Right hindlimb (tissue), 1 donor: Measurements from ENCODE around the gene PLEKHN1.
"Not testable (repeated sequence)": the region's sequence is repeated elsewhere in the genome, so short reads cannot be mapped to it uniquely, and the experiment has no call there.

ENCODE experiments used
- DNase-seq: peaks from one replicate; pipeline ENCODE4 v3.0.0-alpha.2; 2018

Gene PLEKHN1

GRCh38 chr1:995665-996633, 29.7 kb downstream of the PLEKHN1 start:
- no peak for DNase-seq

GRCh38 chr1:996851-997712, 30.8 kb downstream of the PLEKHN1 start:
- DNase-seq = peak; percentile 31

GRCh38 chr1:997713-997992, 31.4 kb downstream of the PLEKHN1 start:
- peak; percentile 46 for DNase-seq

DNA sequence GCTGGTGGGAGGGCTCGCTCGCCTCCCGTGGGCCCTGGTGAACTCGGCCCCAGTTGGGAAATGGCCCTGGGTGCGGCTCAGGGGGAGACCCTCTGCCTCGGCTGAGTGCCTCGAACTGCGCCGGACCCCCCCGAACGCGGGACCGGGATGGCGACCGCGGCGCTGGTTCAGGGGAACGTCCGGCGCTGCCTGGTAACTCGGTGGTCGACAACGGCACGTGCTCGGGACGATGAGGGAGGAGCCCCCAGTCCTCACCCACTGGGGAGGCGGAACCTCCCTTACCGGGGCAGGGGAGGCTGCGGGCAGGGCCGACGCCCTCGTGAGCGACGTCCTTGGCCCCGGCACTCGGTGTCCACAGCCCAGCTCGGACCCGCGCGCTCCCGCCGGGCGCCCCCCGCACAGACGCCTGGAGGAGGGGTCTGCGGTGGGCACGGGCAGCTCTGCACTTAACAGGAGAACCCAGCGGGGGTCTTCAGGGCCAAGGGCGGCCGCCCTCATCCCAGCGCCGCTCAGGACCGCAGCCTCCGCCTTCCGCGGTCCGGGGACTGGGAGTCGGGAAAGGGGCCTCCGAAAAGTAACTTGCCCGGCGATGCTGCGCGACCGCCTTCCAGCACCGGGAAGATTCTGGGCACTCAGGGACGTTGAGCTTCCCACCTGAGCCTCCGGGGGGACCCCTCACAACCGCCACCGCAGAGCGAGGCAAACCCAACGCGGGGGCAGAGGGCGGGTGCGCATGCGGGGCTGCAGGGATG, 31.9 kb downstream of the PLEKHN1 start:
- peak; percentile 57 for DNase-seq

- DNase-seq = peak; percentile 48
Measured at GRCh38 chr1:998745-998994, 32.4 kb downstream of the PLEKHN1 start.

DNA sequence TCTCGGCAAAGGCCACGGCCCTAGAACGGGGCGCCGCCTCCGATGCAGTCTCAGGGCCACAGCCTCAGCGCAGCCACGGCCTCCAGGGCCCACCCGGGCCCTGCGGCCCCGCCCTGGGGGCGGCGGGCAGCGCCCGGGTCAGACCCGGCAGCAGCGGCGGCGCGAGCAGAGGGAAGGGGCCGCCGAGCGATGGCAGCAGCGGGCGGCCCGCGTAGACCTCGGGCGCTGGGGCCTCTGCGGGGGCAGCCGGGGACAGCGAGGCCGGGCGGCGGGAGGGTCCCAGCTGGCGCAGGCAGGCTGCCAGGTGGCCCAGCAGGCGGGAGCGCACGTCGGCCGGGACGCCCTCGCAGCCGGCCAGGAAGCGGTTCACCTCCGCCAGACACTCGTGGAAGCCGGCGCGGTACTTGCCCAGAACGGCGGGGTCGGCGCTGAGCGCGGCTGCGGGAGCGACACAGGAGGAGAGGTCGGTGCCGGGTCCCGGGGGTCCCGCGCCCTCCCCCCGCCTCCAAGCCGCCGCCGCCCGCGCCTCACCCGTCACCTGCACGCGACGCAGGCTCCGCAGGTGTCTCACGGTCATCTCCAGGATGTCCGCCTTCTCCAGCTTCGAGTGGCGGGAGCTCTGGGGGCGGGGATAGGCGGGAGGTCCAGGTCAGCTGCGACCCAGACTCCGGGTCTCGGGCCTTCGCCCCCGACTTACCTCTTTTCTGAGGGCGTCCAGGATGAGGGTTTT, 32.9 kb downstream of the PLEKHN1 start:
- DNase-seq = peak; percentile 65

DNA sequence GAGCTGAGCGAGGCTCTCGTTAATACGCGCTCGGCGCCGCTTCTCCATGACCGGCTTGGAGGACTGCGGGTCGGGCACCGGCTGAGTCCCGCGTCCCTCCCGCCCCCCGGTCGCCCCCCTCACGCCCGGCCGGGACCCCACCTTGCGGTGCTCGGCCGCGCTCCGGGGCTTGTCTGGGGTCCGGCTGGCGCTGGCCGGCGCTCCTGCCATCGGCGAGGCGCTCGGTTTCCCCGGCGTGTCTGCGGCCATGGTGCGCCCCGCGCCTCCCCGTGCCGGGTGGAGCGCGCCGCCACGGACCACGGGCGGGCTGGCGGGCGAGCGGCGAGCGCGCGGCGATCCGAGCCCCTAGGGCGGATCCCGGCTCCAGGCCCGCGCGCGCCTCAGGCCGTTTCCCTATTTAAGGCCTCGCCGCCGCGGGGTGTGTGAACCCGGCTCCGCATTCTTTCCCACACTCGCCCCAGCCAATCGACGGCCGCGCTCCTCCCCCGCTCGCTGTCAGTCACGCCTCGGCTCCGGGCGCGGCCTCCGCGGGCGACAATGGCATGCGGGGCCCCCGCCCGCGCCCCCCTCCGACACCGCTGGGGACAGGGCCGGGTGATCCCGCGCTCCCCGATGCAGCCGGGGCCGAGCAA, 33.6 kb downstream of the PLEKHN1 start, which contains the start of gene HES4:
Gene HES4 (minus strand): TSS at position 373 of the 632 bp plus-strand sequence. CDS start 124 bp downstream, at position 249.
- peak; percentile 94 for DNase-seq

- peak; percentile 91 for DNase-seq
Measured at GRCh38 chr1:1000357-1001056, 34.2 kb downstream of the PLEKHN1 start.

GRCh38 chr1:1001057-1001783, 34.9 kb downstream of the PLEKHN1 start:
- peak; percentile 42 for DNase-seq

DNA sequence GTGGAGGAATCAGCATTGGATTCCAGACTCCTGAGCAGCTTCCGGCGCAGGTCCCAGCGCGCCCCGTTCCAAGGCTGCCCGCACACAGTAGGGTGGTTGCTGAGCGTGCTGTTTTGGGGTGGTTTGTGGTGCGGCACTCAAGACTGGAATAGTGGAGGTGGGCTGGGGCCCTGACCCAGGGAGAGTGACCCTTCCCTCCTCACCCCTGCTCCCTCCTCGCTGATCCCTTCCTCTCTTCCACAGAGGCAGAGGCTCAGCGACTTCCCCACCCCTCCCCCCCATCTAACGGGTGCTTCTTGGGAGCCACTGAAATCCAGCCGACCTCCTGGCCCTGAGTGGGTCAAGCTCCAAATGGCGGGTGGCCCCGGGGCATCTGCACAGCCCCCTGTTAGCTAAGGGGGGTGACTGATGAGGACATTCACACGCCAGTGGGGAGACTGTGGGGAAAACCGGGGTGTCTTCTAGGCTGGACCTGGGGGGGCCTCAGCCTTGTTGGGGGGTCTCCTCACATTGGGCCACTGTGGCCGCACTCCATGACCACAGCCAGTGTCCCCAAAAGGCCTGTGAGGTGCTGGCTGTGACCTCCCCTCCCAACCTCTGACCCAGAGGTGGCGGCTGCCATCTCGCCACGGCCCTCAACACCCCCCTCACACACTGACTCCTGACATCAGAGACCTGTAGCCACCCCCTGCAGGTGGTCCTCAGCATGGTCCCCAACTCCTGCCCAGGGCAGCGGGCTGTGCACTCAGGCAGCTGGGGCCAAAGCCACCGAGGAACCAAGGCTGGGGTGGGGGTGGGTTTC, 37.5 kb downstream of the PLEKHN1 start:
- DNase-seq = no peak

GRCh38 chr1:1004420-1004779, 38.1 kb downstream of the PLEKHN1 start:
- DNase-seq = no peak

DNA sequence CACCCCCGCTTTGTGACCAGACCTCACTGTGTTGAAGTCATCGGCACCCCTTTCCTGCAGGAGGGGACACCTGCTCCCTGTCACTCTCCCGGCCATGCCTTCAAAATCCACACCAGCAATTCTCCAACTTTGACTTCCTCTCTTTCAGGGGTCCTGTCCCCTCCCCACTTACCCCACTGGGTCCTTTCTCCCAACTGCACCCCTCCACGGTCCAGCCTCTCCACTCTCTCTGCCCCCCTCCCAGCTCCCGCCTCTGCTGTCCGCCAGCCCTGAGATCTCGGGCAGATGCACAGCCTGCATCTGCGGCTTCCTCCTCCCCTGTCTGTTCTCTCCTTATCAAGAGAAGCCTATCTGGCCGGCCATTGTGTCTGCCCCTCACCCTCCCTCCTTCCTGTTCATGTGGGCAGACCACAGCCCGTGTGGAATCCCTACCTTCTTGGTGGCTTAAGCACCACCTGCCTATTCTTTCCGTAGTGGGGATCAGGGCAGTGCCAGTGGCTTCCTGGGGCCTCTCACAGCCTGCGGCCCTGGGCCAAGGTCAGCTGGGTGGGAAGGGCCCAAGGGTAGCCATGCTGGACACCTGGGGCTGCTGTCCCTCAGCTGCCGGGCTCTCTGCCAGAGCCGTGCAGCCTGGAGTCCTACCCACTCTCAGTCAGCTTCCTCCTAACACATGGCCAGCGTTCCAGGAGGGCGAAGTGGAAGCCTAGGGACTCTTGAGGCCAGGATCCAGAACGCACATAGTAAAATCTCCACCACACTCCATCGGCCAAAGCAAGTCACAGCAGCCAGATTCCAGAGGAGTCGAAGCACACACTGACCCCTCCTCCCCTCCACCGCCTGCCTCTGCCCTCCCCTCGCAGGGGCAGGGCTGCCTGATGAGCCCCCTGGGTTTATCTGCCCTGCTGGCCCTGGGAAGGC, 38.8 kb downstream of the PLEKHN1 start:
- peak; percentile 67 for DNase-seq

GRCh38 chr1:1005774-1006304, 39.6 kb downstream of the PLEKHN1 start:
- DNase-seq = peak; percentile 20

DNA sequence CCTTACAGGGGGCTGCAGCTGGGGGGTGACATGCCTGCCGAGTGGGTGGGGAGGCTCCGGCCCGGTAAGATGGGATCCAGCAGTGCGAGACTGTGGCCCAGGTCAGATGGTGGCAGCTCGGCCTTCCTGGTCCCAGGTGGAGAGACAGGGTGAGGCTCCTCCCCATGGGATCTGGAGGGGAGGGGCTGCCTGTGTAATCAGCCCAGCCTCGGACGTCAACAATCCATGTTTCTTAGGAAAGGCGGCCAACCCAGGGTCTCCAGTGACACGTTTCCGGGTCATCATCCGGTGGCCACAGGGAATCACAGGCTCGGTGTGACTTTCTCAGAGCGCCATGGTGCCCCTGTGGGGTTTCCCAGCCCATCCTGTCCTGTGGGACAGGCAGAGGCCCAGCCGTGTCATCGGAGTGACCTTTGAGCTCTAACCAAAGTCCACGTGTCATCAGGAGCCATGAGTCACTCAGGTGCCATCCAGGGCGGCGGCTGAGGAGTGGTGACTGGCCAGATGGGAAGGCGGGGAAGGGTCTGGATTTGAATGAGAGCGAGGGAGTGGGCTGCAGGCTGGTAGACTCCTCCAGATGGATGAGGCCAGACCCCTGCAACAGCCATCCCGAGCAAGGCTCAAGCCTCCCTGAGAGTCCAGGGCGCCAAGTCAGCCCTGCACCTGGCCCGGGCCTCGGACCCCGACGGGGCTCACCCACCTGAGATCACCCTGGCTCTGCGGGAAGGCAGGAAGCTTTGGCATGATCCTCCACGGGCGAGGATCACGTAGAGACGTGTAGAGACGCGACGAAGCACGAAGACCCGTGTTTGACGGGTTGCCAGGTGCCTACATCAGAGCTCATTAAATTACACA, 40.2 kb downstream of the PLEKHN1 start:
- DNase-seq = peak; percentile 20

GRCh38 chr1:1010131-1010530, 43.8 kb downstream of the PLEKHN1 start:
- DNase-seq = not testable (repeated sequence)

DNA sequence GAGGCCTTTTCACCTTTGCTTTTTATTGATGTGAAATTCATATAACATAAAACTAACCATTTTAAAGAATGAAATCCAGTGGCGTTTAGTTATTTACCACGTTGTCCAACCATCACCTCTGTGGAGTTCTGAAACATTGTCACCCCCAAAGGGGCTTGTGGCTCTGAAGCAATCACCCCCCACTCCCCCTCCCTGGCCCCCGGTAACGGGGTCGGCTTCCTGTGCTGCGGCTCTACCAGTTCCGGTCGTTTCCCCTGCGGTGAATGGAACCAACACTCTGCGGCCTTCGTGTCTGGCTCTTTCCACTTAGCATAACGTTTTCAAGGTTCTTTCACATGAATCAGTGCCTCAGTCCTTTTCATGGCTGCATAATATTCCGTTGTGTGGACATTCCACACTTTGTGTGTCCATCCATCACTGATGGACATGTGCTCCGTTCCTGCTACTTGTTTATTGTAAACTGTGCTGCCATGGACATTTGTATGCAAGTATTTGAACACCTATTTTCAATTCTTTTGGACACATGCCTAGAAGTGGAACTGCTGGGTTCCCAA, 45.2 kb downstream of the PLEKHN1 start:
- no peak for DNase-seq

- DNase-seq = not testable (repeated sequence)
Measured at GRCh38 chr1:1012736-1013104, 46.4 kb downstream of the PLEKHN1 start.
